SK-N-SH (cell line): ENCODE measurements around the gene MGAT5B. TPM values are rescaled to one million over a fixed set of nuclear protein-coding genes. Genes with fewer than 3 reads are reported as not detected.

ENCODE experiments used
- CTCF ChIA-PET: fragments of 300-600, 350-600 bp; formaldehyde crosslinking; extraction: SDS; loops from one replicate; lab custom pipeline; 2021; lab: Yijun Ruan, JAX
- POLR2A ChIA-PET: fragments of 350-600 bp; sonication (Branson Sonifier 250); formaldehyde crosslinking; extraction: SDS; loops from one replicate; lab custom pipeline; 2020; ENCODE audit warnings: antibody characterized with exemption, inconsistent platforms; lab: Yijun Ruan, JAX
- DNase-seq: peaks from one replicate; pipeline ENCODE4 v3.0.0; 2012
- H2AFZ ChIP-seq: fragments of 200-600 bp; sonication (generic); 2 replicates; pipeline ENCODE4 v1.8.1; 2016; ENCODE audit warnings: antibody characterized with exemption, mild to moderate bottlenecking, low read depth
- H3F3A ChIP-seq: fragments of 200-600 bp; sonication (generic); replicated peaks from 2 replicates; pipeline ENCODE3; 2016; ENCODE audit warnings: antibody characterized with exemption, mild to moderate bottlenecking; ENCODE audit not compliant: insufficient read depth
- H3K27ac ChIP-seq, 2 experiments: fragments of 200-500 bp in 1 of 2; fragments of 200-600 bp in 1 of 2; sonication (Bioruptor generic) in 1 of 2; sonication (generic), shearing (Covaris generic) in 1 of 2; 2 replicates each; pipeline versions ENCODE4 v1.5.1 to v1.6.1; 2014 to 2016; ENCODE audit warnings: low read depth in 2 of 2, inconsistent platforms in 1 of 2, low read length in 1 of 2, mild to moderate bottlenecking in 1 of 2, mixed read lengths in 1 of 2
- H3K27me3 ChIP-seq: fragments of 200-600 bp; sonication (generic), shearing (Covaris generic); 2 replicates; pipeline ENCODE4 v1.6.1; 2016; ENCODE audit warnings: mixed run types; ENCODE audit not compliant: insufficient read depth
- H3K36me3 ChIP-seq, 2 experiments: fragments of 200-500 bp in 1 of 2; fragments of 200-600 bp in 1 of 2; sonication (Bioruptor generic) in 1 of 2; sonication (generic) in 1 of 2; replicated peaks in 1 of 2; 2 replicates each; pipeline versions ENCODE3 to v1.5.1; 2014 to 2016; ENCODE audit warnings: low read length in 1 of 2, mild to moderate bottlenecking in 1 of 2; ENCODE audit not compliant: insufficient read depth in 2 of 2, control insufficient read depth in 1 of 2
- H3K4me1 ChIP-seq, 2 experiments: fragments of 200-500 bp in 1 of 2; fragments of 200-600 bp in 1 of 2; sonication (Bioruptor generic) in 1 of 2; sonication (generic), shearing (Covaris generic) in 1 of 2; 2 replicates each; pipeline versions ENCODE4 v1.5.1 to v1.6.1; 2014 to 2016; ENCODE audit warnings: low read depth in 1 of 2, low read length in 1 of 2, mixed run types in 1 of 2; ENCODE audit not compliant: insufficient read depth in 2 of 2, control insufficient read depth in 1 of 2
- H3K4me2 ChIP-seq: fragments of 200-600 bp; sonication (generic), shearing (Covaris generic); 2 replicates; pipeline ENCODE4 v1.6.1; 2017; ENCODE audit warnings: mixed run types
- H3K4me3 ChIP-seq, 2 experiments: fragments of 200-500 bp in 1 of 2; fragments of 200-600 bp in 1 of 2; sonication (Bioruptor generic) in 1 of 2; sonication (generic), shearing (Covaris generic) in 1 of 2; 2 replicates each; pipeline versions ENCODE4 v1.5.1 to v1.8.1; 2014 to 2016; ENCODE audit warnings: low read depth in 2 of 2, inconsistent platforms in 1 of 2, low read length in 1 of 2, mild to moderate bottlenecking in 1 of 2, mixed read lengths in 1 of 2, moderate library complexity in 1 of 2
- H3K79me2 ChIP-seq: fragments of 200-600 bp; sonication (generic); 2 replicates; pipeline ENCODE4 v1.8.1; 2017; ENCODE audit warnings: mild to moderate bottlenecking; ENCODE audit not compliant: insufficient read depth
- H3K9ac ChIP-seq: fragments of 200-600 bp; sonication (generic); 2 replicates; pipeline ENCODE4 v1.6.1; 2017; ENCODE audit warnings: mixed run types
- H3K9me2 ChIP-seq: fragments of 200-600 bp; sonication (generic); 2 replicates; pipeline ENCODE4 v1.6.1; 2017; ENCODE audit warnings: mixed run types
- H3K9me3 ChIP-seq: fragments of 200-600 bp; sonication (generic); 2 replicates; pipeline ENCODE4 v1.6.1; 2017; ENCODE audit warnings: mixed run types, mild to moderate bottlenecking, moderate library complexity
- H4K20me1 ChIP-seq: fragments of 200-600 bp; sonication (generic); 2 replicates; pipeline ENCODE4 v1.6.1; 2017; ENCODE audit warnings: mild to moderate bottlenecking, mixed run types; ENCODE audit not compliant: insufficient read depth
- CHD2 ChIP-seq: fragments of 150-350 bp; IDR thresholded peaks from 2 replicates; pipeline ENCODE4 v1.6.1; 2018; ENCODE audit warnings: low read length; ENCODE audit not compliant: partially characterized antibody
- ELF1 ChIP-seq: IDR thresholded peaks from 2 replicates; pipeline ENCODE4 v1.4.0; 2012
- EZH2phosphoT487 ChIP-seq: fragments of 200-600 bp; sonication (generic); IDR thresholded peaks from 2 replicates; pipeline ENCODE4 v1.6.1; 2017; ENCODE audit warnings: low read depth, mixed run types, mild to moderate bottlenecking, antibody characterized with exemption, moderate library complexity, borderline replicate concordance
- FOSL2 ChIP-seq: IDR thresholded peaks from 2 replicates; pipeline ENCODE4 v1.4.0; 2012; ENCODE audit warnings: low read depth, mild to moderate bottlenecking, moderate library complexity, borderline replicate concordance
- FOXJ3 ChIP-seq: sonication (generic); formaldehyde crosslinking; IDR thresholded peaks from 2 replicates; pipeline ENCODE4 v1.5.1; 2020; ENCODE audit warnings: mild to moderate bottlenecking, missing genetic modification reagents
- FOXM1 ChIP-seq: IDR thresholded peaks from 2 replicates; pipeline ENCODE4 v1.4.0; 2012; ENCODE audit warnings: low read depth, mild to moderate bottlenecking
- MAX ChIP-seq: IDR thresholded peaks from 2 replicates; pipeline ENCODE4 v1.4.0; 2012; ENCODE audit warnings: low read depth
- POLR2AphosphoS5 ChIP-seq: IDR thresholded peaks from 2 replicates; pipeline ENCODE4 v1.6.1; 2012; ENCODE audit warnings: low read depth, low read length
- RAD21 ChIP-seq: IDR thresholded peaks from 2 replicates; pipeline ENCODE4 v1.6.1; 2012; ENCODE audit warnings: mild to moderate bottlenecking, low read length
- REST ChIP-seq: IDR thresholded peaks from 2 replicates; pipeline ENCODE4 v1.6.1; 2012; ENCODE audit warnings: mild to moderate bottlenecking, low read depth, low read length, moderate library complexity
- SIN3A ChIP-seq: IDR thresholded peaks from 2 replicates; pipeline ENCODE4 v1.6.1; 2012; ENCODE audit warnings: low read depth, mild to moderate bottlenecking, low read length, moderate library complexity, borderline replicate concordance
- SMC3 ChIP-seq: IDR thresholded peaks from 2 replicates; pipeline ENCODE4 v1.6.1; 2012; ENCODE audit warnings: low read depth, low read length, improper control_type of control experiment
- TAF1 ChIP-seq: IDR thresholded peaks from 2 replicates; pipeline ENCODE4 v1.6.1; 2012; ENCODE audit warnings: low read depth, mild to moderate bottlenecking, low read length, moderate library complexity, borderline replicate concordance
- TCF12 ChIP-seq: IDR thresholded peaks from 2 replicates; pipeline ENCODE4 v1.4.0; 2012
- TEAD4 ChIP-seq: IDR thresholded peaks from 2 replicates; pipeline ENCODE4 v1.4.0; 2012; ENCODE audit warnings: mild to moderate bottlenecking, borderline replicate concordance; ENCODE audit not compliant: insufficient read depth
- WGBS: methylation state at CpG from one replicate; pipeline ENCODE4 v1.1.6; 2017; ENCODE audit warnings: low lambda C conversion rate; 5-methylcytosine and 5-hydroxymethylcytosine counted together
- polyA plus RNA-seq, 3 experiments: library from polyadenylated mRNA; depleted of rRNA; stranded (reverse); fragments of >200 nt; gene quantifications; 2 replicates each; pipeline ENCODE4 v1.2.3, GENCODE V29; 2012
- TF ChIP-seq, protein P1 (sequence below): IDR thresholded peaks from 2 replicates; pipeline ENCODE4; 2012
- TF ChIP-seq, protein P2 (sequence below): IDR thresholded peaks from 2 replicates; pipeline ENCODE4 v1.4.0; 2012; ENCODE audit warnings: low read depth, borderline replicate concordance

MGAT5B gene
- polyA plus RNA-seq, 1 of the 3 experiments (the other 2 are of a cell fraction), result 13.8 TPM

DNA sequence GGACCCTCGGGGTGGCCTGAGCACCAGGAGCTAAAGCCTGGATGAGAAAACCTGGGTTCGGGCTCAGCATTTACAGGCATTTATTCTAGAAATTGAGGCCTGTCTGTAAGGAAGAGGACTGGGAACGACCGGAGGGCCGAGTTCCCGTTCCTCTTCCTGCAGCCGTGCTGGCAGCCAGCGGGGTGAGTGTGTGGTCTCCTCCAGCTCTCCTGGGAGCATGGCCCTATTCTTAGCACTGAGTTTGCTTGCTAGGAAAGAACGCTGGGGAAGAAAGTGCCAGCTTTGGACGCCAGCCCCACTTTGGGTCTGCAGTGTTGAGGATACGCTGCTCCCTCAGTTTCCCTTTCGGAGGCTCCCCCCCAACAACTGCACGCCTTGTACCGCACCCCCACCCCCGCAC, 49.6 kb downstream of the MGAT5B start (continued):
- TF ChIP-seq MAX (no peak), CHD2 (no peak), REST (no peak), TEAD4 (no peak)
- TF ChIP-seq, all 33 proteins: peak for 0

GRCh38 chr17:76918811-76919210, 50.6 kb downstream of the MGAT5B start:
- POLR2A ChIA-PET, result no interaction called here
- WGBS, result 81% methylated on average over 6 of the region's 6 CpGs
- no peak overlapping the region for H3K27ac ChIP-seq
- no peak overlapping the region for H3K4me3 ChIP-seq
- H3K27me3 ChIP-seq, result no peaks in the 10 kb centered on the region
- H3K79me2 ChIP-seq, result no peaks in the 10 kb centered on the region
- no peaks in the 10 kb centered on the region for H3F3A ChIP-seq
- H4K20me1 ChIP-seq, result peaks cover 8% of the 10 kb centered on the region; the same call in 1 of the 2 replicates
- H3K9ac ChIP-seq, result no peak overlapping the region
- no peaks in the 10 kb centered on the region; a peak in 1 of 4 replicates for H3K4me1 ChIP-seq
- no peaks in the 10 kb centered on the region for H3K9me3 ChIP-seq
- TF ChIP-seq TCF12 (no peak), CHD2 (no peak), FOSL2 (no peak), EZH2phosphoT487 (no peak), TAF1 (no peak), RAD21 (no peak), FOXM1 (no peak), SMC3 (no peak), MAX (no peak), FOXJ3 (no peak), SIN3A (no peak), POLR2AphosphoS5 (no peak), ELF1 (no peak), TEAD4 (no peak)
- TF ChIP-seq, protein P1, sequence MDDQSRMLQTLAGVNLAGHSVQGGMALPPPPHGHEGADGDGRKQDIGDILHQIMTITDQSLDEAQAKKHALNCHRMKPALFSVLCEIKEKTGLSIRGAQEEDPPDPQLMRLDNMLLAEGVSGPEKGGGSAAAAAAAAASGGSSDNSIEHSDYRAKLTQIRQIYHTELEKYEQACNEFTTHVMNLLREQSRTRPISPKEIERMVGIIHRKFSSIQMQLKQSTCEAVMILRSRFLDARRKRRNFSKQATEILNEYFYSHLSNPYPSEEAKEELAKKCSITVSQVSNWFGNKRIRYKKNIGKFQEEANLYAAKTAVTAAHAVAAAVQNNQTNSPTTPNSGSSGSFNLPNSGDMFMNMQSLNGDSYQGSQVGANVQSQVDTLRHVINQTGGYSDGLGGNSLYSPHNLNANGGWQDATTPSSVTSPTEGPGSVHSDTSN, result no peak
- TF ChIP-seq, protein P2, sequence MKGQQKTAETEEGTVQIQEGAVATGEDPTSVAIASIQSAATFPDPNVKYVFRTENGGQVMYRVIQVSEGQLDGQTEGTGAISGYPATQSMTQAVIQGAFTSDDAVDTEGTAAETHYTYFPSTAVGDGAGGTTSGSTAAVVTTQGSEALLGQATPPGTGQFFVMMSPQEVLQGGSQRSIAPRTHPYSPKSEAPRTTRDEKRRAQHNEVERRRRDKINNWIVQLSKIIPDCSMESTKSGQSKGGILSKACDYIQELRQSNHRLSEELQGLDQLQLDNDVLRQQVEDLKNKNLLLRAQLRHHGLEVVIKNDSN, result no peak
- no peaks in the 10 kb centered on the region for H3K36me3 ChIP-seq
- H3K9me2 ChIP-seq, result no peaks in the 10 kb centered on the region
- H2AFZ ChIP-seq, result no peak overlapping the region
- DNase-seq, result no peak
- H3K4me2 ChIP-seq, result no peak overlapping the region
- CTCF ChIA-PET, result interaction anchor here (1.0 to 2.7 kb wide), 5 partner anchors 51 to 328 kb away, joined by 3 to 10 read pairs (median 4); partner anchors contain the start of gene MGAT5B
